ENCODE data around the gene PLIN4.

PLIN4 gene

GRCh38 chr19:4500841-4501591 lies 17.3 kb downstream of the PLIN4 start:
- H3K4me3 ChIP-seq (ENCODE audit: low read depth, low read length): no peak overlapping the region
- no peak for DNase-seq (ENCODE audit: low read depth)
- no peak for TF ChIP-seq CTCF (IDR thresholded peaks at IDR 0.05; ENCODE audit: low read depth, low read length, missing control alignments)

- no peak overlapping the region for H3K4me3 ChIP-seq (ENCODE audit: low read depth, low read length)
- no peak for TF ChIP-seq CTCF (IDR thresholded peaks at IDR 0.05; ENCODE audit: low read depth, low read length, missing control alignments)
- DNase-seq (ENCODE audit: low read depth): no peak
These were observed 18.4 kb downstream of the PLIN4 start for GRCh38 chr19:4499855-4500254.

GRCh38 chr19:4499318-4499717 lies 19.0 kb downstream of the PLIN4 start:
- TF ChIP-seq CTCF (IDR thresholded peaks at IDR 0.05; ENCODE audit: low read depth, low read length, missing control alignments): no peak
- no peak overlapping the region for H3K4me3 ChIP-seq (ENCODE audit: low read depth, low read length)
- no peak for DNase-seq (ENCODE audit: low read depth)

- no peak overlapping the region for H3K4me3 ChIP-seq (ENCODE audit: low read depth, low read length)
- DNase-seq (ENCODE audit: low read depth): no peak
- no peak for TF ChIP-seq CTCF (IDR thresholded peaks at IDR 0.05; ENCODE audit: low read depth, low read length, missing control alignments)
These were observed 19.6 kb downstream of the PLIN4 start for GRCh38 chr19:4498694-4499093.

GRCh38 chr19:4497770-4498389 lies 20.4 kb downstream of the PLIN4 start:
- no peak overlapping the region for H3K4me3 ChIP-seq (ENCODE audit: low read depth, low read length)
- no peak for TF ChIP-seq CTCF (IDR thresholded peaks at IDR 0.05; ENCODE audit: low read depth, low read length, missing control alignments)

GRCh38 chr19:4496304-4496703 lies 22.0 kb downstream of the PLIN4 start:
- DNase-seq (ENCODE audit: low read depth): no peak
- no peak overlapping the region for H3K4me3 ChIP-seq (ENCODE audit: low read depth, low read length)
- no peak for TF ChIP-seq CTCF (IDR thresholded peaks at IDR 0.05; ENCODE audit: low read depth, low read length, missing control alignments)

More at GRCh38 chr19:4497770-4498389, 20.4 kb downstream of the PLIN4 start:
- DNase-seq (ENCODE audit: low read depth): no peak

- DNase-seq (ENCODE audit: low read depth): no peak
- no peak overlapping the region for H3K4me3 ChIP-seq (ENCODE audit: low read depth, low read length)
- peak; percentile 83 for TF ChIP-seq CTCF (IDR thresholded peaks at IDR 0.05; ENCODE audit: low read depth, low read length, missing control alignments)
These were observed 22.8 kb downstream of the PLIN4 start for GRCh38 chr19:4495471-4495870.

Measured in GM12864 (cell line).